T-helper 1 cell treated with Interleukin-12 subunit alpha and Interleukin-12 subunit beta and Interleukin-4 antibody, amounts not matched to agents 30 μg/mL and 1 μg/mL, for 36 hours (primary cell): ENCODE data around the gene TYRO3.

Source experiments
- H3K27ac Mint-ChIP-seq: one replicate; pipeline ENCODE4 v1.8.0; 2021; ENCODE audit warnings: mild to moderate bottlenecking, mixed read lengths
- H3K27me3 Mint-ChIP-seq: one replicate; pipeline ENCODE4 v1.8.0; 2021; ENCODE audit warnings: low read depth, mixed read lengths
- H3K36me3 Mint-ChIP-seq: one replicate; pipeline ENCODE4 v1.8.0; 2021; ENCODE audit warnings: low read depth, mixed read lengths
- H3K4me1 Mint-ChIP-seq: one replicate; pipeline ENCODE4 v1.8.0; 2021; ENCODE audit warnings: low read depth, mixed read lengths
- H3K4me3 Mint-ChIP-seq: one replicate; pipeline ENCODE4 v1.8.0; 2021; ENCODE audit warnings: mild to moderate bottlenecking, moderate library complexity, mixed read lengths
- H3K9me3 Mint-ChIP-seq: one replicate; pipeline ENCODE4 v1.8.0; 2021; ENCODE audit warnings: mixed read lengths

TYRO3 gene

DNA sequence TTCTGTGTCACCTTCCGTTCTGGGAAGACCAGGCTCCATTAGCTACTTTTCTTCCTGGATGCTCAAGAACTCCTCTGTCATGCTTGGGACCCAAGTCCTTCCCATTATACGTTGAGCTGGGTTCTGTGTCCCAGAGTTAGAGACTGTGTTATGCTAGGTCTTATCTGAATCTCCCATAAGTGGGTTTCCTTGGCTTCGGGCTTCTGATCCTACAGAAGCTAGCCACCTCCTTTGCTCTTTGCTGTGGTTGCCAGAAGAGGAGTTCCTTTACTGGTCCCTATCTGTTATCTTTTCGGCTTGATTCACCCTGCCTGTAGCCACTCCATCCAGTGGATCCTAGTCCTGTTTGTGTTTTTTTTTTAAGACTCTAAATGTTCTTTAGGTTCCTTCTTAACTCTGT, 38.0 kb downstream of the TYRO3 start:
- H3K27me3 Mint-ChIP-seq, result peaks cover 14% of the 10 kb centered on the region
- no peak overlapping the region for H3K27ac Mint-ChIP-seq
- no peaks in the 10 kb centered on the region for H3K36me3 Mint-ChIP-seq
- no peak overlapping the region for H3K4me3 Mint-ChIP-seq
- H3K9me3 Mint-ChIP-seq, result no peaks in the 10 kb centered on the region
- H3K4me1 Mint-ChIP-seq, result peaks cover 2% of the 10 kb centered on the region

DNA sequence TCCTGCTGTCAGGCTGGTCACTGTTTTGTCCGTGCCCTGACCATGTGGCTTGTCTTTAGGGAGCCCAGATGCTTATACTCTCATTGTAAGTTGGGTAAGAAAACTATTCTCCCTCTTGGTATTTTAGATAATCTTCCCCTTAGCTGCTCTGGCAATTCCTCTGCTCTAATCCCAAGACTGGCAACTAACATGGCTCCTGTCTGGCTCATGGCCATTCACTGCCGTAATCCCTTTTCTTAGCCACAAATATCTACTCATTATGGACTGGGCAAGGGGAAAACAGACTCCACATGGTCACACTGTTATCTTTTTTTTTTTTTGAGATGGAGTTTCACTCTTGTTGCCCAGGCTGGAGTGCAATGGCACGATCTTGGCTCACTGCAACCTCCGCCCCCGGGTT, 38.8 kb downstream of the TYRO3 start:
- Mint-ChIP-seq H3K9me3 (no peaks in the 10 kb centered on the region), H3K36me3 (no peaks in the 10 kb centered on the region), H3K27ac (no peak overlapping the region), H3K4me1 (peaks cover 2% of the 10 kb centered on the region), H3K27me3 (peaks cover 9% of the 10 kb centered on the region), H3K4me3 (no peak overlapping the region)

DNA sequence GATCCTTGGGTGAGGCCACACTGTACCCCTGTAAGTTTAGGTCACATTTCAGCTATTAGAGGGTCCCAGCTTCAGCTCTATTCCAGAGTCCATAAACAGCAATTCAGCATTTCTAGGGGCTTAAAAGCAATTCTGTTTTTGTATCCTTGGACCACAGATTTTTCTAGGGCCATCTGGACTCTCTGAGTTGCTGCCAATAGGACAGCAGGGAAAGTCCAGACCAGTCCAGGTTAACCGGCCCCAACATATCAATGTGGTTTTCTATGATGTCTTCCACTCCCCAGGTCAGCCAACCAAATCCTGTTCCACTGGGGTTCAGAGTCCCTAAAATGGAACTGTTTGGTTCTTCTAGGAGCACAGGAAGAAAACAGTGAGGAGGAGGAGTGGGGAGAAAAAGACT, 40.0 kb downstream of the TYRO3 start:
- Mint-ChIP-seq H3K9me3 (no peaks in the 10 kb centered on the region), H3K27me3 (peaks cover 20% of the 10 kb centered on the region), H3K4me1 (peaks cover 7% of the 10 kb centered on the region), H3K36me3 (no peaks in the 10 kb centered on the region), H3K27ac (no peak overlapping the region), H3K4me3 (no peak overlapping the region)

DNA sequence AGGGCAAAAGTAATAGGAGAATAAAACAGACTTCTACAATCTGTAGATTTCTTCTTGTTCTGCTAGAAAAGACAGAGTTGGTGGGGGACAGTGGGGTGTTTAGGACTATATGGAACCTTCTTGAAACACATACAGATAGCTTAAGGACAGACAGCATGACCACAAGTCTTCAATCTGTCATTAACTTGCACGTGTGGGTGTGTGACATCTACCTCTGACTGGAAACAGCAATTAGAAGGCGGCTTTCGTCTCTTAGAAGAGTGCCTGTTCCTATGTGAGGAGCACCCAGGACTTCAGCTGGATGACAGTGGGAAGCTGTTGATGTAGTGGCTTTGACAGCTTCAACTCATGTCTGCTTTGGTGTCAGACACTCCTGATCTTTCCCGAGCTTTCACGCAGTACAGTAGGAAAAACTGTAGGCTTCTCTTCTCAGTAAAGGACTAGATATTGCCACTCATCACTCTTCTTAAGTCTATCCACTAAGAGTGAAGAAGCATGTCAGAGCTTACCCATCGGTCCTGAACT, 44.5 kb downstream of the TYRO3 start:
- H3K4me3 Mint-ChIP-seq, result no peak overlapping the region
- H3K4me1 Mint-ChIP-seq, result peaks cover 9% of the 10 kb centered on the region
- H3K9me3 Mint-ChIP-seq, result no peaks in the 10 kb centered on the region
- no peak overlapping the region for H3K27ac Mint-ChIP-seq
- peaks cover 41% of the 10 kb centered on the region for H3K27me3 Mint-ChIP-seq
- H3K36me3 Mint-ChIP-seq, result no peaks in the 10 kb centered on the region

DNA sequence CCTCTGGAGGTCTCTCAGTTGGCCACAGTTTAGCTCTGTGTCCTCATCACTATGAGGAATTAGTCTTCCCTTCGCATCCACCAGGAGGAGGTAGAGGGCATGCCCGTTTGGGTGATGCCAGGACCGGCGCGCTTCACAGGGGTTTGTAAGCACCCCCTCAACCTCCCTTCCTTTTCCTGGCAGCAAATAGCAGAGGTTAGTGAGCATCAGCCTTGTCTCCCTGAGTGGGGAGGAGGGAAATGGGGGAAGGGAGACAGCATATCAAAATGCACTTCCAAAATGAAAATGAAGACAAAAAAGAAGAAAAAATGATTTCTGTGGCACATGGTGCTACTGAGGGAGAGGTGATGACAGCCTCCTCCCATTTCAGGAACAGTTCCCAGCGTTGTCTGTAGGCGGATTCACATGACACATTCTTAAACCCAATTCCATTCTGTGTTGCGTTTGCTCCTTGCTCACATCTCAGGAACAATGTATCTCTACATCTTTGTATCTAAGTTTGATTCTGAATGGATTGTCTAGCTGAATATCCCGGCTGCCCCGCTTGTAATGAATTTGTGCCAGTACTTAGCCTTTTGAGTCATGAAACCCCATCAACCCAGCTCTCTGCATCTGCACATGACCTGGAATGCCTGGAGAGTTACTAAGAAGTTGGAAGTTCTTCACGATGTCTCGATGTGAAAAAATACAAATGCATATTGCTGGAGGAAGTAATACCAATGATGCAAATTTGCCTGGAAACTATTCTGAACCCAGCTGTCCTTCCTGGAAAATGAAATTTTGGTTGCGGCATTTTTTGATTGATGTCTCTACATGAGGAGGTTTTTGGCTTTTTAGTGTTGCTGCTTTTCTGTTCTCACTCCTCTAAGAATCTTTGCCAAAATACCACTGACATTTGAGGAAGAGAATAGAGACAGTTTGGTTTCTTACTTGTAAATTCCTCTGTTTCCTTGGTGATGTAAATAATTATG, 45.2 kb downstream of the TYRO3 start:
- Mint-ChIP-seq H3K36me3 (no peaks in the 10 kb centered on the region), H3K27me3 (peaks cover 40% of the 10 kb centered on the region), H3K27ac (no peak overlapping the region), H3K4me1 (peaks cover 8% of the 10 kb centered on the region), H3K4me3 (peak overlapping the region; percentile 65), H3K9me3 (no peaks in the 10 kb centered on the region)

DNA sequence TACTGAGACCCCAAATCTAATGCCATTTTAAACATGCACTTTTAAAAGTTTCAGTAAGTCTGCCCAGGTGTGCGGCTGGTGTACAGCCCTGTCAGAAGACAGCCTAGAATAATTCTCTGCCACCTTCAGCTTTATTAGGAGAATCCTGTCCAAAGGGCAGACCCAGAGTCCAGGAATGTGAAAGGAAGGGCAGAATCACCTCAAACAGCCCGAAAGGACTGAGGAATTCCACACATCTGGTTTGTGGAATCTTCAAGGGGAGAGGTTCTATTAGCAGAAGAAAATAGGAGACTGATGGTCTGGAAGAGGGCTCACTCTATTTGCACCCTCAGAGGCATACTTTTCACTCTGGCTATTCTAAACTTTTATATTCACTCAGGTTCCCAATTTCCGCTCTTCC, 46.6 kb downstream of the TYRO3 start:
- Mint-ChIP-seq H3K27me3 (peaks cover 40% of the 10 kb centered on the region), H3K27ac (no peak overlapping the region), H3K36me3 (no peaks in the 10 kb centered on the region), H3K4me3 (no peak overlapping the region), H3K4me1 (peaks cover 11% of the 10 kb centered on the region), H3K9me3 (no peaks in the 10 kb centered on the region)

DNA sequence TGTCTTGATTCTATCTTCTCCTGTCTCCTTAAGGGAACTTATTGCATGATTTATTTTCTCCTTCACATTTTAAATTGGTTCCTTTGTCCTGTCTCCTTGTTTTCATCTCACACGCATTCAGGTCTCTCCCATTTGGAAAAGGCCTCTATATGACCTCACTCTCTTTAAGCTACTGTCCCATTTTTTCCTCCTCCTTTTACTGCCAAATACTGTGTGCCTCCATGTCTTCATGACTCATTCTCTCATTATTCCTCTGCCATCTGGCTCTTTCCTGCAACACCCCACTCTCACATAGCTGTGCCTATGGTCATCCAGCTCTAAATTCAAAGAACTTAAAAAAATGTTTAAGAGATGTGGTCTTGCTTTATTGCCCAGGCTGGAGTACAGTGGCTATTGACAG, 48.0 kb downstream of the TYRO3 start:
- peaks cover 11% of the 10 kb centered on the region for H3K4me1 Mint-ChIP-seq
- H3K9me3 Mint-ChIP-seq, result no peaks in the 10 kb centered on the region
- no peak overlapping the region for H3K27ac Mint-ChIP-seq

DNA sequence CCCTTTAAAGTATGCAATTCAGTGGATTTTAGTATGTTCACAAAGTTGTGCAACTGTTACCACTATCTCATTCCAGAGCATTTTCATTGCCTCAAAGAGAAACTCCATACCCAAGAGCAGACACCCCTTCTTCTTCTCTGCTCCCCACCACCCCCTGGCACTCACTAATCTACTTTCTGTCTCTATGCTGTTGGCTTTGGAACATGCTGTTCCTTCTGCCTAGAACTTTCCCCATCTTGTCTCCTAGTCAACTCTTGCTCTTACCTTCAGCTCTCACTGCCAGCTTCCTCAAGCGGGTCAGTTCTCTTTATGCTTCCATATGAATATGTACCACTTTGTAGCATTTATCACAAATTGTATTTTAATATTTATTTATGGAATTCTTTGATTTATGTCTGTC, 50.1 kb downstream of the TYRO3 start:
- H3K4me1 Mint-ChIP-seq, result peaks cover 5% of the 10 kb centered on the region
- H3K9me3 Mint-ChIP-seq, result no peaks in the 10 kb centered on the region
- H3K4me3 Mint-ChIP-seq, result no peak overlapping the region
- no peaks in the 10 kb centered on the region for H3K36me3 Mint-ChIP-seq
- no peak overlapping the region for H3K27ac Mint-ChIP-seq
- peaks cover 24% of the 10 kb centered on the region for H3K27me3 Mint-ChIP-seq

More for the DNA sequence above, 48.0 kb downstream of the TYRO3 start:
- peaks cover 40% of the 10 kb centered on the region for H3K27me3 Mint-ChIP-seq
- H3K36me3 Mint-ChIP-seq, result no peaks in the 10 kb centered on the region
- no peak overlapping the region for H3K4me3 Mint-ChIP-seq

DNA sequence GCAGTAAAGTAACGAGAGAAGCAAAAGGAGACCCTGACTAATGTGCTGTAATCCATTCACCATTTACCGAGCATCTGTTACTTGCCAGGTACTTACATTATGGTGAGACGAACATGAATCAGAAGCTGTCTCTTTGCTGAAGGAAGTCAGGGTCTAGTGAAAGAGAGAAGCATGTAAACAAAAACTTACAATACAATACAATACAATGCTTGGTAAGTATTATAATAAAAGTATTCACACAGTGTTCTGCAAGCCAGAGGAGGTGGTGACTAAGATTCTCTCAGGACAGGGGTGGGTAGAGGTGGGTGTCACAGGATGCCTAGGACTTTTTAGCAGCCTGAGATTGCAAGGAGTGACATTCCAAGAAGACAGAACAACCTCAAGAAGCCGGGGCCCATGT, 51.0 kb downstream of the TYRO3 start:
- Mint-ChIP-seq H3K4me1 (peaks cover 4% of the 10 kb centered on the region), H3K27me3 (peaks cover 19% of the 10 kb centered on the region), H3K9me3 (no peaks in the 10 kb centered on the region), H3K27ac (no peak overlapping the region), H3K4me3 (no peak overlapping the region), H3K36me3 (no peaks in the 10 kb centered on the region)

DNA sequence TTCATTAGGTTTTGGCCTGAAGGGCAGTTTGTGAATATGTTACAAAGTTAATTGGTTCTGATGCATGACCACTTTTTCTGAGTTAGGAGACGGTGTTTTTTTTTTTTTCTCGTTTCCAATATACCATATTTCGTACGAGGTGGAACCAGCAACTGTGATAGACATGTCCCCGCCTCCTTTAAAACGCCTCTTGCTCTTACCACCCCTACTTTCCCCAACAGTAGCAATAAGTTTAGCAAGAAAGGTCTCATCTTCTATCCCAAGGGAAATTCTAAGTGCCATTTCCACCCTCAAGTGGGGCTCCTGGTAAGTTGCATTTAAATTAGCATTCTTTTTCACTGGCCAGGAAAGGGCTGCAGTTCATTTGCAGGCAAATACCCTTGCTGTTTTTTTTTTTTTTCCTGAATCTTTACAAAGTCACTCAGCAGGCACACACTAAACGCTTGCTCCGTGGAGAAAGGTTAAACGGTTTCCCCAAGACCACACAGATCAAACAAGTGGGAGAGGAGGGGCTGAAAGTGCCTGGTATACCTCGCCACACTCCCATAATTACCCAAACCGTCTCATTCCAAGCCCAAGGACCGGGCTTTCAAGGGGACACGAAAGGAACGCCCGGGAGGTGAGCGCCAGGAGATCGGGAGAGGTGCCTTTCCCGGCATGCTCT, 61.7 kb downstream of the TYRO3 start:
- Mint-ChIP-seq H3K4me1 (peaks cover 12% of the 10 kb centered on the region), H3K9me3 (peaks cover 6% of the 10 kb centered on the region), H3K27ac (no peak overlapping the region), H3K27me3 (peaks cover 22% of the 10 kb centered on the region), H3K36me3 (no peaks in the 10 kb centered on the region), H3K4me3 (peak overlapping the region; percentile 75)

DNA sequence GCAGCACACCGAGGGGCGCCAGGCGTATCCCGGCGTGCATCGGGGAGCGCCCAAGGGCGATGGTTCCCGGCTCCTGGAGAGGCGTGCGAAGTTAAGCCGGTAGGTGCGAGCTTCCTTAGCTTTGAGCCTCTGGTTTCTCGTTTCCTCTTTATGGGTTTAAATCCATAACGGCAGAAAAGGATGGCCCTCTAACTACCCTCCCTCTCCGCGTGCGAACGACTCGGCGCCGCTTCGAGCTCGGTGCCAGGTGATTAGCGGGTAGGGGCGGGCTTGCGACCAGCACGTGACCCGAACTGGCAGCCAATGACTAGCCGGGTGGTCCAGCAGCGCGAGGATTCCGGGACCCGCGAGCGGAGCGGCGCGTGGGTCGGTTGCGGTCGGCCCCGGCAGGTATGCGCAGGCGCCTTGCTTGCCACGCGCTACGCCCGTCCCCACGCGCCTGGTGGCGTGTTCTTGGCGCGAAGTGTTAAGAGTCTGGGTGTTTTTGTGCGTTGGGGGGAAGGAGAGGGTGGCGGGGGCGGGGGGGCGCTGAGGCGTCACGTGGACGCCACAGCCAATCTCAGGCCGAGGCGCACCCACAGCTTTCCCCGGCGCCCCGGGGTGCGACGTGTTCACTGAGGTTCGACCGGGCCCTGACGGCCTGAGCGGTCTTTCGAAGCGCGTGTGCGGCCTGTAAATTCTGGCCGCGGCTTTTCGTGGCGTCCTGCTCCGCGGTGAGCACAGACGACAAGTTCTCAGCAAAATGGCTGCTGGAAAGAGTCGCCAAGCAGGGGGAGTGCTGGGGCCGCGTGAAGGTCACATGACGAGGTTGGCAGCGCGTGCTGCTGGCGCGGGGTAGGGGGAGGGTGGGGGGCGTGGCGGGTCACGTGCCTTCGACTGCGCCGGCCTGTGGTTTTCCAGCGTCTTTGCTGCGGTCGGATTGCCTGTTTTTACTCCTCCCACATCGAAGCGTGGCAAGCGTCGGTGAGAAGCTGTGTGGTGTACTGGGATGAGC, 62.5 kb downstream of the TYRO3 start:
- H3K27ac Mint-ChIP-seq, result peak overlapping the region; percentile 71
- H3K4me3 Mint-ChIP-seq, result peak overlapping the region; percentile 75
- no peaks in the 10 kb centered on the region for H3K36me3 Mint-ChIP-seq
- H3K4me1 Mint-ChIP-seq, result peaks cover 12% of the 10 kb centered on the region
- H3K27me3 Mint-ChIP-seq, result peaks cover 22% of the 10 kb centered on the region
- H3K9me3 Mint-ChIP-seq, result peaks cover 6% of the 10 kb centered on the region

DNA sequence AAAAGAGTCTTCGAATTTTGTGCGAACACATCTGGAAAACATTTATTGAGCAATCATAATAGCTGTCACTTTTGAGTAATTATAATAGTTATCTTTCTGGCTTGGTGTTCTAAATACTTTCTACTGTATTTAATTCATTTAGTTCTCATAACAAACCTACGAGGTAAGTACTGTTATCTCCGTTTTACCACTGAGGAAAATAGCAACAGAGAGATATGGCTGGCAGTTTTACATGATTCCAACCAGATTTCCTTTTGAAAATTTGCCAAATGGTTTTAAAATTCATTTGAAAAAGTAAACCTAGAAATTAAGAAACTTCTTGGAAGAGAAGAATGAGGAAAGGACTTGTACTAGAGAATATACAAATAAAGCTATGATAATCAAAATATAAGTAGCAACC, 63.9 kb downstream of the TYRO3 start:
- Mint-ChIP-seq H3K4me1 (peaks cover 12% of the 10 kb centered on the region), H3K27ac (no peak overlapping the region), H3K9me3 (peaks cover 6% of the 10 kb centered on the region), H3K4me3 (no peak overlapping the region), H3K36me3 (no peaks in the 10 kb centered on the region), H3K27me3 (peaks cover 22% of the 10 kb centered on the region)

DNA sequence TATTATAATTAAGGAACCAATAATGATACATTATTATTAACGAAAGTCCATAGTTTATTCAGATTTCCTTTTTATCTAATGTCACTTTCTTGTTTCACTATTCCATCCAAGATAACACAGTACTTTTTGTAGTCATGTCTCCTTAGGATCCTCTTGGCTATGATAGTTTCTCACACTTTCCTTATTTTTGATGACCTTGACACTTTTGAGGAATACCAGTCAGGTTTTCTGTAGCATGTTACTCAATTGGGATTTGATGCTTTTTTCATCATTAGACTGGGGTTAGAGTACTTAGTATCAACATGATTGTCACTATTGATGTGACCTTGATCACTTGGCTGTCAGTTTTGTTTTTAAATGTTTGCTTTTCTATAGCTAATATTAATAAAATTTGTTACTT, 68.2 kb downstream of the TYRO3 start:
- Mint-ChIP-seq H3K4me1 (peaks cover 5% of the 10 kb centered on the region), H3K36me3 (no peaks in the 10 kb centered on the region), H3K27me3 (peaks cover 8% of the 10 kb centered on the region), H3K9me3 (no peaks in the 10 kb centered on the region), H3K27ac (no peak overlapping the region), H3K4me3 (no peak overlapping the region)

DNA sequence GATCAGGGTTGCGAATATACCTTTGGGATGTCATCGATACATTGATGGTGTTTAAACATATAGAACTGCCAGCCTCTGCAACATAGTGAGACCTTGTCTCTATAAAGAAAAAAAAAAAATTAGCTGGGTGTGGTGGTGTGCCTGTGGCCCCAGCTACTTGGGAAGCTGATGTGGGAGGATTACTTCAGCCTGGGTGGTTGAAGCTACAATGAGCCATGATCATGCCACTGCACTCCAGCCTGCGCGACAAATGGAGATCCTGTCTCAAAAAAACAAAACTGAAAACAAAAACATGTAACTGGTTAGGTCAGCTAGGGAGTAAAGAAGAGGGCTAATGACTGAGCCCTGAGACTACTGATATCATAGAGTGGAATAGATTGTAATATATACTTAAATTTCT, 70.5 kb downstream of the TYRO3 start:
- H3K27me3 Mint-ChIP-seq, result no peaks in the 10 kb centered on the region
- no peak overlapping the region for H3K4me3 Mint-ChIP-seq
- peaks cover 9% of the 10 kb centered on the region for H3K4me1 Mint-ChIP-seq
- no peaks in the 10 kb centered on the region for H3K9me3 Mint-ChIP-seq
- H3K36me3 Mint-ChIP-seq, result no peaks in the 10 kb centered on the region
- no peak overlapping the region for H3K27ac Mint-ChIP-seq
